GM21529 (cell line): Measurements from ENCODE around the gene KCTD10.
"Not testable (repeated sequence)": the region's sequence is repeated elsewhere in the genome, so short reads cannot be mapped to it uniquely, and the experiment has no call there.

Source experiments
- ATAC-seq: cut with Tn5 transposase; IDR thresholded peaks from one replicate; pipeline ENCODE4 v1.9.1; 2021; ENCODE audit not compliant: unreplicated experiment

The KCTD10 gene

DNA sequence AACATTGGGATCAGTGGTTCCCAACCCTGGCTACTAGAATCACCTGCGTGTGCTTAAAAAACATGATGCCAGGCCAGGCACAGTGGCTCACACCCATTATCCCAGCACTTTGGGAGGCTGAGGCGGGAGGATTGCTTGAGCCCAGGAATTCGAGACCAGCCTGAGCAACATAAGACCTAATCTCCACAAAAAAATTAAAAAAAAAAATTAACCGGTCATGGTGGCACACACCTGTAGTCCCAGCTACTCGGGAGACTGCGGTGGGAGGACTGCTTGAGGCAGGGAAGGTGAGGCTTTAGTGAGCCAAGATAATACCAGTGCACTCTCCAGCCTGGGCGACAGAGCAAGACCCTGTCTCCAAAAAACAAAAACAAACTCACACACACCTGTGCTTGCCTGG, 2.0 kb downstream of the KCTD10 start:
- no peak for ATAC-seq

- not testable (repeated sequence) for ATAC-seq
Measured at GRCh38 chr12:109473526-109474270, 3.4 kb downstream of the KCTD10 start.

DNA sequence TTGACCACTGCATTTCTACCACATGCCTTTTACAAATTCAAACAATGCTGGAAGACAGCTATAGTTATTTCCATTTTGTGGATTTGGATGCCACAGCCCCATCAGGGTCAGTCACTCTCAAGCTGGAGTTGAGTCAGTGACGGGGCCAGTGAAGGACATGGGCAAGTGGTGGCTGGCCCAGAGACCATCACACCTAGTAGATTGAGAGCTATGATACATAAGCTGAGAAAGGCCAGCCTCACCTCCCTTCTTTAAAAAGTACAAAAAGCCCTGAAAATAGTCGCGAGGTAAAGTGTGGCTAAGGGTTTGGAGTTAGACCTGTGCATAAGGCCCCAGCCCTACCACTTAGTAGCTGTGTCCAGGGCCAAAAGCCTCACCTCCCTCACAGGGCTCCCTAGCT, 4.1 kb downstream of the KCTD10 start:
- ATAC-seq, result no peak

GRCh38 chr12:109469517-109469916, 7.6 kb downstream of the KCTD10 start:
- no peak for ATAC-seq

DNA sequence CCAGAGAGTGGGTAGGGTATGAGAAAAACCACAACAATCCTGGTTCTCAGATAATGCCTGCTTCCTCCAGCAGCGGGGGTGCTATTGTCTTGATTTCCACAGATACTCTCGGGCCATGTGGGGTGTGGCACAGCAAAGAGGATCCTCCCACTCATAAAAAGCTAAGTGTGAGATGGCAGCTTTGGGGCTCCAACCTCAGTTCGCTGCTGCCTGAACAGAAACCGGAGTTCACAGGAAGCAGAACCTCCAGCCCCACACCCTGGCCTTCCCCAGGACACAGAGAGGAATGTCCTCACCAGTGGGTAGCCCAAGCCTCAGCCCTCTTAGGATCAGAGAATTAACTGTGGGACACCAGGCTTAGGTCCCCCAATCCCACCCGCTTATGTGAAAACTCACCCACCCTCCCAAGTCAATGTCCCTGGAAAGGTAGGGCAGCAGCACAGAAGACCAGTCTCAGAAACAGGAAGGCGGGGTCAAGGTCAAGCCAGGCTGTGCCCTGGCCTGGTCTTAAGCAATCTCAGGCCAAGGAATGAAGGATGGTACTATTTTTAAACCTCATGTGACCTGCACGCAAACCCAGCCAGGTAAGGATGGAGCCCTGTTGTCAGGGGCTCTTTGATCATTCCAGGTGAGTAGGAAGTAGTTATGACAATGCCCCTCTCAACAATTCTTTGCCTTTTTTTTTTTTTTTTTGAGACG, 9.0 kb downstream of the KCTD10 start:
- no peak for ATAC-seq

DNA sequence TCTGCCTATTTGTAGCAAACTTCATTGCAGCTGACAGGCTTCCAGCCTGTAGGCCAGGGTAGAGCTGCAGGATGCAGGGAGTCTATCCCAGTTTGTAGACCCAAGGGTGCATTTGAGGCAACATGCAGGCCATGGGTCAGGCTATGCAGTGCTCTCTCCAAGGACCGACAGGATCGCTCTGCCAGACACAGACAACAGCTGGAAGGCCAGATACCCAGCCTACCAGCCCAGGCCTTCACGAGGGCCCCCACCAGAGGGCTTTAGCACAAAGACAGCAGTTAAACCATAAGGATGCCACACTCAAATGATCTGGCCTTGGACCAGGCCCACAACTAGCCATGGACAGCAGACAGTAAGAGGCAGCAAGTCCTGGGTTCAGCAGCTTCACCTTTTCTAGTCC, 10.3 kb downstream of the KCTD10 start:
- ATAC-seq, result no peak

GRCh38 chr12:109466305-109466704, 10.8 kb downstream of the KCTD10 start:
- no peak for ATAC-seq

- ATAC-seq, result no peak
Measured at GRCh38 chr12:109464642-109465351, 12.3 kb downstream of the KCTD10 start.

GRCh38 chr12:109463756-109464155, 13.3 kb downstream of the KCTD10 start:
- no peak for ATAC-seq

DNA sequence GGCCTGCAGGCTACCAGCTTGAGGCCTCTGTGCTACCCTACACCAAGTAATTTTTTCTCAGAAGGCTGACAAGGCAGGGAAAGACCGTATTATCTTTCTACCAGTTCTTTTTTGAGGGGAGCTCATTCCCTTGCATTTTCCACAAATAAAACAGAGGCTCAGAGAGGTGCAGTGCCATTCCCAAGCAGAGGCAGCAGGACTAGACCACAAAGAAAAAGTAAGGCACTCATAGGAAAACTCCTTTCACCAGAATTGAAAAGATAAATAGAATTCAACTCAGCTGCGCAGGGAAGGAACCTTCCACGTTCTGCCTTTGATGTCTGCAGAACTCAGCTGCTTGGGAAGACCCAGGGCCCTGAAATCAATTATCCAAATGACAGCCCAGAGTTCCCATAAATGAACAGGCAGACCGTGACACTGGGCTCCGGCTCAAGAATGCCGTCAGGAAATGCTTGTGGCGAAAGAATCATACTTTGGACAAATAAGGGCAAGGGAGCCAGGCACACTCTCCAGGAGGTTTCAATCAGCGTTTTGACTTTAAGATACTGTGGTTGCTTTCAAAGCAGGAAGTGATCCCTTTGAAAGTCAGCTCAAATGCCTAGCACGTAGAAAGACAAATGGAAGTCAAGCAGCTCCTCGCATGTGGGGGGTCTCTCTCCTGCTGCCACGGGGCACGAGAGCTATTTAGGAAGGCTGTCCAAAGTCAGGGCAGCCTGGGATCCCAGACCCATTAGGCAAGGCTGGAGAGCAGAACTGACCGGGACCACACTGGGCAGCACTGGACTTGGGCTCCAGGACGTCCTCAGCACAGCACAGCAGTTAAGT, 14.0 kb downstream of the KCTD10 start:
- no peak for ATAC-seq

- no peak for ATAC-seq
Measured at GRCh38 chr12:109461846-109462756, 15.0 kb downstream of the KCTD10 start.

- ATAC-seq, result no peak
Measured at GRCh38 chr12:109461049-109461845, 15.9 kb downstream of the KCTD10 start.

- ATAC-seq, result no peak
Measured at GRCh38 chr12:109460538-109460937, 16.6 kb downstream of the KCTD10 start.

DNA sequence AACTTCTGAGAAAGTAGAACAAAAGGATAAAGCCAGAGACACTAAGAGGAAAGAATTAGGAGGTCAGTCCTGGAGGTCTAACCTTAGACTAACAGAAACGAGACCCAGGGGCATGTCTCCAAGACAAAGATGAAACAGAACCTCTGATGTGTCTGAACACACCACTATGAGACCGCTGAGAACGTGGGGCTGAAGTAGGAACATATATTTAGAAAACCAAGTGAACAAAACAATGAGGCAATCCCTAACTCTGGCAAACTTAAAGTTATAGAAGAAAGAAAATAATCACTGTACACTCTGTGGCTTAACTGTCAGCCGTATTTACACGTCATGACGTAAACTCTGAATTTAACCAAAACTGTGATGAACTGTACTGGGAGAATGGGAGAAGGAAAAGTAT, 17.9 kb downstream of the KCTD10 start:
- ATAC-seq, result no peak

DNA sequence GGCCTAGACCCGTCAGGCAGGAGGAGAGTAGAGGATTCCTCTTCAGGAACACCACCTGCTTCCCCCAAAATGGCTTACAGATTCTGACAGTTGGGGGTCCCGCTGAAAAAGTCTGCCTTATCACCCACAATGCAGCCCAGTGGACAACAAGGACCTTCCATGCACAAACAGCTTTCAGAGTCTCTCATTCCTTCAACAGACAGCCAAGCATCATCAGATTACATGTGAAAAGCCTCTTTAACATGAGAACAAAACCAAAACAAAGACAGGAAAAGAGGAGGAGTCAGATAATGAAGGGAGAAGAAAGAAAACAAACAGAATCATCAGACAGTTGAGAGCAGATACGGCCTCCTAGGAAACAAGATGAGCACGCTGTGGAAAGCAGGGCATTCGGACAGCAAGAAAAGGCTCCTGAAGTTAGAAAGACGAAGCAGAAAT, 18.3 kb downstream of the KCTD10 start:
- no peak for ATAC-seq

GRCh38 chr12:109458086-109458485, 19.0 kb downstream of the KCTD10 start:
- no peak for ATAC-seq

DNA sequence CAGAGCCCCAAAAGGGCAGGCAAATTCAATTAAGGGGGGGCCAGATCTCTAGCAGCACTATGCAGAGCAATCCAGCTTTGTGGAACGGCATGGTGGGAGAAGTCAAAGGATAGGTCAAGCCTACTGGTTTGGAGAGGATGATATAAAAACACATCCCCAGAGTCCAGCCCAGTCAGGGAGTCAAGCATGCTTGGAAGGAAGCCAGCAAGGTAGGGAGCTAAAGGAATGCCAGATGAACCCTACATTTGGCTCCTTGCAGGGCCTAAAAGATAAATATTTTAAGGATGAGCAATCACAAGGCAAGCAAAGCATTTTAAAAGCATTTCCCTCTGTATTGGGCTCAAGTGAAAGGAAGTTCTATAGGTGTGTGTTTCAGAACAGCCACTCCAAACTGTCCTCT, 21.4 kb downstream of the KCTD10 start:
- no peak for ATAC-seq

- no peak for ATAC-seq
Measured at GRCh38 chr12:109452489-109452888, 24.6 kb downstream of the KCTD10 start.

GRCh38 chr12:109451400-109451799, 25.7 kb downstream of the KCTD10 start:
- no peak for ATAC-seq
